CD4-positive, alpha-beta memory T cell (primary cell): Measurements from ENCODE around the gene CCDC3. TPM values are rescaled to one million over a fixed set of nuclear protein-coding genes. Genes with fewer than 3 reads are reported as not detected.

ENCODE experiments used
- CTCF ChIA-PET: fragments of 350-600 bp; sonication (Branson Sonifier 250); formaldehyde crosslinking; loops from one replicate; lab custom pipeline; 2021; ENCODE audit warnings: inconsistent platforms; ENCODE audit not compliant: partially characterized antibody; lab: Charles Lee
- POLR2A ChIA-PET: fragments of 350-600 bp; sonication (Branson Sonifier 250); formaldehyde crosslinking; loops from one replicate; lab custom pipeline; 2021; ENCODE audit not compliant: partially characterized antibody; lab: Charles Lee
- DNase-seq, 5 donors: peaks; one replicate each; pipeline versions ENCODE4 v3.0.0 to v3.0.0-alpha.2; 2020 to 2022; ENCODE audit warnings: mixed read lengths in 1 of 5
- H3K27ac ChIP-seq: one replicate; pipeline ENCODE4 v1.7.0; 2013; ENCODE audit warnings: low read depth, low read length
- H3K27me3 ChIP-seq: 2 replicates; pipeline ENCODE4 v1.7.0; 2013; ENCODE audit warnings: mild to moderate bottlenecking, low read length, moderate library complexity; ENCODE audit not compliant: insufficient read depth
- H3K36me3 ChIP-seq: 2 replicates; pipeline ENCODE4 v1.7.0; 2013; ENCODE audit warnings: mild to moderate bottlenecking, low read length, moderate library complexity; ENCODE audit not compliant: insufficient read depth
- H3K4me1 ChIP-seq: 2 replicates; pipeline ENCODE4 v1.7.0; 2013; ENCODE audit warnings: mild to moderate bottlenecking, low read length, moderate library complexity; ENCODE audit not compliant: insufficient read depth
- H3K4me3 ChIP-seq, 2 donors: one replicate each; pipeline ENCODE4 v1.7.0; 2013; ENCODE audit warnings: low read length in 2 of 2, mild to moderate bottlenecking in 1 of 2
- H3K9me3 ChIP-seq, 2 donors: one replicate each; pipeline ENCODE4 v1.7.0; 2013; ENCODE audit warnings: low read length in 2 of 2, control low read depth in 1 of 2; ENCODE audit not compliant: control insufficient read depth in 1 of 2
- H3K27ac Mint-ChIP-seq, 7 donors: one replicate each; pipeline ENCODE4 v1.8.0; 2020 to 2021; ENCODE audit warnings: mixed read lengths in 7 of 7, mild to moderate bottlenecking in 6 of 7, inconsistent platforms in 3 of 7, moderate library complexity in 3 of 7
- H3K27me3 Mint-ChIP-seq, 2 donors: one replicate each; pipeline ENCODE4 v1.8.0; 2020 to 2021; ENCODE audit warnings: mixed read lengths in 2 of 2
- H3K36me3 Mint-ChIP-seq, 2 donors: one replicate each; pipeline ENCODE4 v1.8.0; 2020 to 2021; ENCODE audit warnings: mixed read lengths in 2 of 2, inconsistent platforms in 1 of 2, mild to moderate bottlenecking in 1 of 2
- H3K4me1 Mint-ChIP-seq, 4 donors: one replicate each; pipeline ENCODE4 v1.8.0; 2020 to 2021; ENCODE audit warnings: mixed read lengths in 4 of 4, mild to moderate bottlenecking in 1 of 4
- H3K4me3 Mint-ChIP-seq, 8 donors: one replicate each; pipeline ENCODE4 v1.8.0; 2020 to 2021; ENCODE audit warnings: mixed read lengths in 8 of 8, mild to moderate bottlenecking in 7 of 8, moderate library complexity in 6 of 8, inconsistent platforms in 3 of 8
- H3K9me3 Mint-ChIP-seq, 8 donors: one replicate each; pipeline ENCODE4 v1.8.0; 2020 to 2021; ENCODE audit warnings: mixed read lengths in 8 of 8, mild to moderate bottlenecking in 5 of 8, inconsistent platforms in 3 of 8, moderate library complexity in 1 of 8
- intact Hi-C: fragments of 100-400 bp; cut with micrococcal nuclease; formaldehyde crosslinking; loops from one replicate; pipeline ENCODE4 v1.15.1; 2023
- polyA plus RNA-seq, 2 donors: library from polyadenylated mRNA; unstranded; fragments of 300-500 nt; fragmentation: Illumina TruSeq; gene quantifications; one replicate each; pipeline ENCODE4 v1.2.3, GENCODE V29; 2021
- total RNA-seq, 2 experiments: library from RNA; stranded (reverse); gene quantifications; one replicate each; pipeline ENCODE4 v1.2.3, GENCODE V29; 2021

CCDC3 gene
- total and polyA plus RNA-seq, 4 experiments from 2014 or later = not detected

DNA sequence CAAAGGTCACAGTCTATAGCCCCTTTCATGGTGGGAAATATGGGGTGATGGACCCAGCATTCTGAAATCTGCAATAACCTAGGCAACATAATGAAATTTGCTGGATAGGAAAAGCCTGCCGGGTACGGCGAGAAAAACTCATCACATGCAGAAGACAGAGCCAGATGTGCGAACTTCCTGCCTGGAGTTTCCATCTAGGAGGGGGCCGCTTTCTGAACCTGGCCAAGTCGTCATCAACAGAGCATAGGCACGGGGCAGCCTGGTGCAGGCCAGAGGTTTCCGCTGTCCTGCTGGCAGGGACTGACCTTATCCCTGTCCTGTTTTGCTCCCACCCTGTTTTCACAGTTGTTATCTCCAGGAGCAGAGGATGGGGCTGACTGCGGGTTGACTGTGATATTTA lies 27.4 kb downstream of the CCDC3 start:
- Histone ChIP-seq H3K27me3 (no peaks in the 10 kb centered on the region), H3K36me3 (no peaks in the 10 kb centered on the region), H3K4me1 (no peaks in the 10 kb centered on the region), H3K4me3 (no peak overlapping the region), H3K9me3 (no peaks in the 10 kb centered on the region), H3K27ac (no peak overlapping the region)
- no peak for DNase-seq
- Mint-ChIP-seq H3K36me3 (no peaks in the 10 kb centered on the region), H3K9me3 (peaks cover 0 to 4% (median 2%) of the 10 kb centered on the region in 8 donors), H3K27ac (no peak overlapping the region), H3K4me3 (no peak overlapping the region), H3K4me1 (no peaks in the 10 kb centered on the region), H3K27me3 (peaks cover 16 to 25% of the 10 kb centered on the region in 2 donors)
- intact Hi-C loops = no loop called here
- CTCF ChIA-PET = no interaction called here
- POLR2A ChIA-PET = no interaction called here

DNA sequence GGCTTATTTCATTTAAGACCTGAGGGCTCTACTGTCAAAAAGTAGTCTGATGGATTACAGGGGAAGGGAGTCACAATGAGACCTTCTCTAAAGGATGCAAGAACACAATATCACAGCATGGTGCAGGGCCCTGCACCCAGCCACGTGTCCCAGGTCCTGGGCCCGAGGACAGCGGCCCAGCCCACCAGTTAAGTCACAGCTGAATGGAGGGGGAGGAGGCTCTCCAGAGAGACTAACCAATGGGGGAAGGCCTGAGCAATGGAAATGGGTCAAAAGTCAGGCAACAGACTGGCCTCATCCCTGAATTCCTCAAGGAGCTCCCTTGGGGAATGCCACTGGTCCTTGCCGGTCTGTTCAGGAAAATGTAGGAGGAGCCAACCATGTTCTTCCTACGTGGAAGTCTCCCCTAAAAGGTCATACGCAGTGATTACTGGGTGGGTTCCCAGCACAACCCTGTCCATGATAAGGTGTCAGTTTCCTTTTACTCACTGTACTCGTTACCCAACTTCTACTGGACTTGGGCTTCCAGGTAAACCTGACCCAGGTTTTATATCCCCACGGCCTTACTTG lies 28.3 kb downstream of the CCDC3 start:
- no peak for DNase-seq
- no peaks in the 10 kb centered on the region for H3K36me3 ChIP-seq
- H3K27ac ChIP-seq = no peak overlapping the region
- no peak overlapping the region for H3K4me3 ChIP-seq
- Mint-ChIP-seq H3K9me3 (peaks cover 2 to 13% (median 8%) of the 10 kb centered on the region in 8 donors), H3K27ac (no peak overlapping the region), H3K4me3 (no peak overlapping the region), H3K4me1 (no peaks in the 10 kb centered on the region), H3K27me3 (peaks cover 15 to 19% of the 10 kb centered on the region in 2 donors), H3K36me3 (no peaks in the 10 kb centered on the region)
- intact Hi-C loops = no loop called here
- H3K27me3 ChIP-seq = no peaks in the 10 kb centered on the region
- H3K9me3 ChIP-seq = no peaks in the 10 kb centered on the region
- no peaks in the 10 kb centered on the region for H3K4me1 ChIP-seq
- POLR2A ChIA-PET = no interaction called here
- CTCF ChIA-PET = no interaction called here

DNA sequence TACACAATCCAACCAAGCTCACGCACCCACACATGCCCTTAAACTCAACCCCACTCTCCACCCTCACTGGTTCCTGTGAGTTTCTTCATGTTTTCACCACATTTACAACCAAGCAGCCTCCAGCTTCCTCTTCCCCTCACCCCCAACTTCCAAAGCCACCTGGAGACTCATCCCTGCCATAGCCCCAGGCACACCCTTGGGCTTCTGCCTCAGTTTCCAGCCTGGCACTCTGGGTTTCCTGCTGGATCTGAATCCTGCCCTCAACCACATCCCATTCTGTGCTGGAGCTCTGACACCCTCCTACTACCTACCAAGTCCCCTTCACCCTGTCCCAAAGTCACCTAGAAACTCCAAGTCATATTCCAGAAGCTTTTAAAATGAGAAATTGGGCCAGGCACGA lies 29.4 kb downstream of the CCDC3 start:
- H3K36me3 Mint-ChIP-seq = no peaks in the 10 kb centered on the region
- POLR2A ChIA-PET = no interaction called here
- CTCF ChIA-PET = no interaction called here

DNA sequence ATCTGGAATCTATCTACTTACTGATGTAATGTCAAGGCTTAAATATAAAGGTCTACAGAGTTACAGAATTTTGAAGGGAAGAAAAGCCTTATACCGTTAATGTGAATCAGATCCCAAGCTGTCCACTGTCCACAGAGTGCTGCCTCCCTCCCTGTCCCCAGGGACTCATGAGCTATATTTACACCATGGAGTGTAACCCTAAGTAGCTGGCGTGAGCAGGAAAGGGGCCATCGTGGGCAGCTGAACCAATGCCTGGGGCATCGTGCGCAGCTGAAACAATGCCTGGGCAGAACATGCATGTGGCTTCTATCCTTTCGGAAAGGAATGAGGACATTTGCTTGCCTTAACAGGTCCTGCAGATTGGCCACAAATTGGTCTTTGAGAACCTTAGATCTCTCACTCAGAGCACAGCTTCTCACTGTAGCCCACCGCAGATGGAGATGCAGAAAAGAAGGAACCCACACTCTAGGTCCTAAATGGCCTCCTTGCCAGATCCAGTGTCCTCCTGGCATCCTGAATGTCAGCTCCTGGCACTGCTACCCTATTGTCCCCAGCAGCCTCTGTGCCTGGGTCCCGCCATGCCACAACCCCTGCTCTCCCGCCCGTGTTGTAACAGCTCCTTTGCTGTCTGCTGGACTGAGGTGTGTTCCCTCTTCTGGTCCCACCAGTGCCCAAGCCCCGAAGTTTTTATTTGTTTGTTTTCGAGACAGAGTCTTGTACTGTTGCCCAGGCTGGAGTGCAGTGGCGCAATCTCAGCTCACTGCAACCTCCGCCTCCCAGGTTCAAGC lies 30.3 kb downstream of the CCDC3 start:
- DNase-seq = no peak
- Mint-ChIP-seq H3K4me1 (no peaks in the 10 kb centered on the region), H3K27me3 (peaks cover 11 to 16% of the 10 kb centered on the region in 2 donors), H3K36me3 (no peaks in the 10 kb centered on the region), H3K9me3 (peaks cover 5 to 33% (median 25%) of the 10 kb centered on the region in 8 donors), H3K27ac (no peak overlapping the region), H3K4me3 (no peak overlapping the region)
- H3K4me3 ChIP-seq = no peak overlapping the region
- intact Hi-C loops = no loop called here
- no peaks in the 10 kb centered on the region for H3K27me3 ChIP-seq
- H3K36me3 ChIP-seq = no peaks in the 10 kb centered on the region
- POLR2A ChIA-PET = no interaction called here
- H3K27ac ChIP-seq = no peak overlapping the region
- H3K4me1 ChIP-seq = no peaks in the 10 kb centered on the region
- peaks cover 0 to 7% of the 10 kb centered on the region in 2 donors for H3K9me3 ChIP-seq
- CTCF ChIA-PET = no interaction called here

More for the DNA sequence above, 29.4 kb downstream of the CCDC3 start:
- Histone ChIP-seq H3K27ac (no peak overlapping the region), H3K4me3 (no peak overlapping the region), H3K27me3 (no peaks in the 10 kb centered on the region), H3K9me3 (no peaks in the 10 kb centered on the region), H3K4me1 (no peaks in the 10 kb centered on the region), H3K36me3 (no peaks in the 10 kb centered on the region)
- Mint-ChIP-seq H3K27ac (no peak overlapping the region), H3K9me3 (peaks cover 5 to 24% (median 19%) of the 10 kb centered on the region in 8 donors), H3K4me3 (no peak overlapping the region), H3K4me1 (no peaks in the 10 kb centered on the region), H3K27me3 (peaks cover 16% of the 10 kb centered on the region in 2 donors)
- DNase-seq = no peak
- intact Hi-C loops = no loop called here

DNA sequence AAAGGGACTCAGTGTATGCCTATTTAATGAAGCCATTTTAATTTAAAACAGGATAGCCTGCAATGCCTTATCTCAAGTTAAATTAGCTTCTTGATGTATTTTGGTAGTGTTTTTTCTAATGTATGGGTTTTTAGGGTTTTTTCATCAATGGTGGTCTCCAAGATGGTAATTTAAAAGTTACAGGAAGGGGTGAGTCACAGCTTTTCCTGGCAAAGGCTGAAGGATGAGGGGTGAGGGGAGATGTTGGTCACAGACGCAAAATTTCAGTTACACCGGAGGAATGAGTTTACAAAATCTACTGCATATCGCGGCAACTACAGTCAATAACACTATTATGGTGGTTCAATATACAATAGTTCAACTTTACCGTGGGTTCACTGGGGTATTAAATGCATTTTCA lies 31.6 kb downstream of the CCDC3 start:
- intact Hi-C loops = no loop called here
- H3K27me3 ChIP-seq = peaks cover 1% of the 10 kb centered on the region
- H3K9me3 ChIP-seq = peaks cover 0 to 7% of the 10 kb centered on the region in 2 donors
- H3K36me3 Mint-ChIP-seq = no peaks in the 10 kb centered on the region
- H3K4me1 Mint-ChIP-seq = no peaks in the 10 kb centered on the region
- ChIA-PET CTCF (no interaction called here), POLR2A (no interaction called here)
- H3K27ac Mint-ChIP-seq = peak overlapping the region in 1 of 7 donors; percentile 3
- peaks cover 5 to 36% (median 25%) of the 10 kb centered on the region in 8 donors for H3K9me3 Mint-ChIP-seq
- H3K4me3 Mint-ChIP-seq = no peak overlapping the region
- no peaks in the 10 kb centered on the region for H3K4me1 ChIP-seq
- H3K4me3 ChIP-seq = no peak overlapping the region
- peaks cover 12 to 18% of the 10 kb centered on the region in 2 donors for H3K27me3 Mint-ChIP-seq
- H3K36me3 ChIP-seq = no peaks in the 10 kb centered on the region
- H3K27ac ChIP-seq = no peak overlapping the region
- no peak for DNase-seq

DNA sequence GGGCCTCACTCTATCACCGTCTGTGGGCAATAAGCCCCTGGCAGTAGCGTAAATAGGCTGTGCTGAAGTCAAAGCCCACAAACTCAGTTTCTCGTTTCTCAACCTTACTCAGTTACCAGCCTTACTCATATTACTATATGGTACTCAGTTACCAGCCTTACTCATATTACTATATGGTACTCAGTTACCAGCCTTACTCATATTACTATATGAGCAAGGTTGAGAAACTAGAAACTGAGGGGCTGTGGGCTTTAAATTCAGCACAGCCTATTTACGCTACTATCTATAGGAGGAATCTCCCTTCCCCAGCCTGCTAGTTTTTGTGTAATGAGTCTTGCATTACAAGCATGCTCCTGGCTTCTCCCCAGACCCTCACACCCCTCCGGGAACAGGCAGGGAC lies 35.4 kb downstream of the CCDC3 start:
- ChIA-PET POLR2A (no interaction called here), CTCF (no interaction called here)
- Mint-ChIP-seq H3K27ac (no peak overlapping the region), H3K9me3 (peaks cover 5 to 36% (median 25%) of the 10 kb centered on the region in 8 donors), H3K4me1 (no peaks in the 10 kb centered on the region), H3K27me3 (peaks cover 12 to 25% of the 10 kb centered on the region in 2 donors), H3K4me3 (no peak overlapping the region), H3K36me3 (no peaks in the 10 kb centered on the region)
- intact Hi-C loops = no loop called here
- H3K27ac ChIP-seq = no peak overlapping the region
- peaks cover 4% of the 10 kb centered on the region for H3K27me3 ChIP-seq
- no peaks in the 10 kb centered on the region for H3K4me1 ChIP-seq
- peaks cover 0 to 7% of the 10 kb centered on the region in 2 donors for H3K9me3 ChIP-seq
- DNase-seq = no peak
- no peaks in the 10 kb centered on the region for H3K36me3 ChIP-seq
- no peak overlapping the region for H3K4me3 ChIP-seq

DNA sequence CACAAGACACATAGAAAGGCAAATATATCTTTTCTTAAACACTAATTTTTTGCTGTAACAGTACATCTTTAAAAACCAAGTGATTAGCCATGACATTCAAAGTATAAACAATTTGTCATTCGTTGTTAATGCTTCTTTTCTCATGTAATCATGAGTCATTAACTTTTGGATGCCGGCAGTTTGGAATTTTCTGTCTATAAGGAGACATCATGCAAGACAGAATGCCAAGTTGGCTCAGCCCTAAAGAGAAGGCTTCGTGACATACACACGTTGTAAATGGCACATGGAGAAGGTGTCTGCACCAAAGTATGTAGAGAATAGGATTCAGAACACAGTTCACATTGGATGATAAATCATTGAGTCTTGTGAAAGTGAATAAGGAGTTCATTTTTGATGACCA lies 35.9 kb downstream of the CCDC3 start:
- Histone ChIP-seq H3K4me3 (no peak overlapping the region), H3K9me3 (peaks cover 0 to 7% of the 10 kb centered on the region in 2 donors), H3K27ac (no peak overlapping the region), H3K4me1 (no peaks in the 10 kb centered on the region), H3K27me3 (peaks cover 4% of the 10 kb centered on the region), H3K36me3 (no peaks in the 10 kb centered on the region)
- DNase-seq = no peak
- Mint-ChIP-seq H3K27me3 (peaks cover 12 to 26% of the 10 kb centered on the region in 2 donors), H3K9me3 (peaks cover 5 to 36% (median 25%) of the 10 kb centered on the region in 8 donors), H3K36me3 (no peaks in the 10 kb centered on the region), H3K4me3 (no peak overlapping the region), H3K4me1 (no peaks in the 10 kb centered on the region), H3K27ac (no peak overlapping the region)
- CTCF ChIA-PET = no interaction called here
- intact Hi-C loops = no loop called here
- POLR2A ChIA-PET = no interaction called here
